Forelimb muscle (tissue), 1 donor: ENCODE measurements around the gene CLEC19A. TPM values are rescaled to one million over a fixed set of nuclear protein-coding genes. Genes with fewer than 3 reads are reported as not detected.

Experiments
- DNase-seq: peaks from one replicate; pipeline ENCODE4 v3.0.0-alpha.2; 2013; ENCODE audit warnings: low read depth
- polyA plus RNA-seq: library from polyadenylated mRNA; unstranded; fragments of 120-200 nt; gene quantifications from one replicate; pipeline ENCODE4 v1.2.1, GENCODE V29; 2013; ENCODE audit not compliant: insufficient read length

Gene CLEC19A
- polyA plus RNA-seq, 1 donor = 0.16 TPM

DNA sequence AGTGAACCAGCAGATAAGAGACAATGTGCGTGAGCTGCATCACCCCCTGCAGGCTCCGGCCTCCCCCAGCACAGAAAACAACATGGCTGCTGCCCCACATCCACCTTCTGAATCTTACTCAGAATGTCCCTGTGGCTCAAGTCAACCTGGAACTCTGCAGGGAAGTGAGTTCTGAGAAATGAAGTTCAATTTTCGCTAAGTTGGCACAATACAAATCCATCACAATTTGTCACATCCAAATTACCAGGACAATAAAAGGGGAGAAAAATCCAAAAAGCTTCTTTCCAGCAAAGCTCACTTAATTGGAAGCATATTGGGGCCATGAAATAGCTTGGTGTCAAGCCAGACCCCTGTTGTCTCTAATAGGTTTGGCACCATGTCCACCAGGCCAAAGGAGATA, 38.1 kb downstream of the CLEC19A start:
- no peak for DNase-seq

GRCh38 chr16:19328364-19328763, 42.8 kb downstream of the CLEC19A start:
- DNase-seq = no peak

- DNase-seq = no peak
These were observed 44.4 kb downstream of the CLEC19A start for GRCh38 chr16:19329932-19330331.

DNA sequence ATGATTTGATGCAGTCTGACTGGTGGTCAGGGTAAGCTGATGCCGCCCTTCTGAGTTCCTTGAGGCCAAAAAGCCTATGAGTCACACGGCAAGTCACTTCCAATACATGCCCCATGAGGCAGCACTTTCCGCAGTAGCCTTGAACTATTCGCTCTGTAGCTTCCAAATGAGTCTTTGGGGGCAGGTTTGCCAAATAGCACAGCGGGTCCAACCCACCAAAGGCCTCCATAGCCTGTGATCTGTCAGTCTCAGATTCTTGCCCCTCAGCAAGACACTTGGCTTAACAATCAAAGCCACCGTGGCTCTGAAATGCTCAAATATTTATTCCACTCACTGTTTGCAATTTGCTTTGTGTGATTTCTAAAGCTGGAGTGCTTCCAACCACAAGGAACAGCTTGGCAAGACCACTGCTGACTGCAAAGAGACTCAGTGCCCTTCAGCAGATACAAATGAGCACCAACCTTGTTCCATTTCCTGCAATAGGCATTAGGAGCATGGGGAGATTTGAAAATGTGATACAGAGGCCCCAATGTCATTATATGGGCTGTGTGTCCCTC, 45.4 kb downstream of the CLEC19A start:
- DNase-seq = no peak

- DNase-seq = no peak
These were observed 46.3 kb downstream of the CLEC19A start for GRCh38 chr16:19331794-19332193.

- DNase-seq = no peak
These were observed 52.8 kb downstream of the CLEC19A start for GRCh38 chr16:19338335-19338734.

GRCh38 chr16:19344224-19344801, 58.8 kb downstream of the CLEC19A start:
- no peak for DNase-seq

DNA sequence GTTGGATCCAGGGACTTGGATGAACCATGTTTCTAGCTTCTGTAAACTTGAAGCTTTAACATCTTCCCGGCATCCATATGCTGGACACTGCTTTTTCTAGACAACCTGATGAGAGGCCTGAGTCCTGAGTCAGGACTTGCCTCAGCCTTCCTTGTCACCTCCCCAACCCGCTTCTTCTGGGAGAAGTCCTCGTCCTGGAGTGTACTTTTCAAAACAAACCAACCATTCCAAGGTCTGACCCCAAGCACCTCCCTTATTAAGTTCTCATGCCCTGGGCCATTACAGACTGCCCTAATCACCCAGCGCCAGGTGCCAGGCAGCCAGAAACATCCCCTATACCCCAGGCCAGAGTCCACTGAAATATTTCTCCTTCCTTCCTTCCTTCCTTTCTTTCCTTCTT, 59.4 kb downstream of the CLEC19A start:
- no peak for DNase-seq

DNA sequence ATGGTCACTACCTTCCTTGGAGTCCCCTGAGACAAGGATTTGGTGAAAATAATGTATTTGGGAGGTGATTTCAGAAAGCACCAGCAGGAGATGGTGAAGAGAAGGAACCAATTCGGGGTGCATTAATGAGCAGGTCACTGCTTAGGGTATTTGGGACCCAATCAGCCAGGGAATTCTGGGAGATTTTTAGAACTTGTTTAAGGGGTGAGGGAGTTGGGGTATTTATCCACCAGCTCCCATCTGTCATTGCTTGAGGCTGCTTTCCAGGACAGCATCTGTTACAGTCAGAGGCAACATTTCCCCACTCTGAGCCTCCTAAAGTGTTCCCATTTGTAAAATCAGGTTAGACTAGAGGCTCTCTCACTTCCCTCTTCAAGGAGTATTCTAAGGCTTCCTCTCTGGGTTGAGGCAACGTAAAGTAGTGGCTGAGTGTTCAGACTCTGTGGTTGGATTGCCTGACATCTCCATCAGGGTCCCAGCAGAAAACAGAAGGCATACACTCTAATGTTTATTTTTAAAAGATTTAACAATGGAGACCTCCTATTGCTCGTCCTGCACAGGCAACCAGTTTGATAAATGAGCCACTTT, 60.9 kb downstream of the CLEC19A start:
- no peak for DNase-seq

DNA sequence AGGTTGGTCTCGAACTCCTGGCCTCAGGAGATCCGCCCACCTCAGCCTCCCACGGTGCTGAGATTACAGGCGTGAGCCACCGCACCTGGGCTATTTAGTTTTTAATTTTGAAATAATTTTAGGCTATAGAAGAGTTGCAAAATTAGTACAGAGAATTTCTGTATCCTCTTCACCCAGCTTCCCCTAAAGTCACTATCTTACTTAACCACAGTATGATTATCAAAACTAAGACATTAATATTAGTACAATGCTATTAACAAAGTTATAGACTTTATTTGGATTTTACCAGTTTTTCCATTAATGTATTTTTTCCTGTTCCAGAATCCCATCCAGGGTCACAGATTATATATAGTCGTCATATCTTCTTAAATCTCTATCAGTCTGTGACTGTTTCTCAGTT, 62.6 kb downstream of the CLEC19A start:
- DNase-seq = no peak

GRCh38 chr16:19348578-19349315, 63.2 kb downstream of the CLEC19A start:
- DNase-seq = no peak

DNA sequence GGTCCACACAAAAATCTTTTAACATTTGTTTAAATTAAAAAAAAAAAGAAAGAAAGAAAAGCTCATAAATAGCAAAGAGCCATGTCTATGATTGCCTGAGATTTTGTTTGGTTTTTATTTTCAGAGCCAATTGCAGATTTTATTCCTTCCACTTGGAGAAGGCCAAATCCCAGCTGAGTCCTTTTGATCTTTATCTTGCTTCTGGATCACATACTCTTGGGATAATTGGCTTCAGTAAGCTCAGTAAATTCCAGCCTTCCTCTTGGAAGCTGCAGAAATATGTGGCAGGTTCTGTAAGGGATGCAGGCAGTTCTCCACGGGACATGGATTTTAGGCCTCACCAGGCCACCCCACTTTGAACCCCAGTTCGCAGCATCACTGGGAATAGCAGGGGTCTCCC, 68.8 kb downstream of the CLEC19A start:
- DNase-seq = no peak

GRCh38 chr16:19356024-19356952, 70.8 kb downstream of the CLEC19A start:
- DNase-seq = no peak

- DNase-seq = no peak
These were observed 74.0 kb downstream of the CLEC19A start for GRCh38 chr16:19359556-19359955.

Other genes with a start within 250 kb of the CLEC19A start
- gene COQ7, start 218.1 kb upstream of the CLEC19A start, polyA plus RNA-seq = 31.2 TPM
- gene ITPRIPL2, start 171.8 kb upstream of the CLEC19A start, polyA plus RNA-seq = 21.3 TPM
- gene SYT17, start 117.5 kb upstream of the CLEC19A start, polyA plus RNA-seq = 5.9 TPM
- 0.05 TPM for gene TMC5, start 132.2 kb downstream of the CLEC19A start, polyA plus RNA-seq
- gene GDE1, start 236.4 kb downstream of the CLEC19A start, polyA plus RNA-seq = 52.4 TPM
- gene CCP110, start 238.2 kb downstream of the CLEC19A start, polyA plus RNA-seq = 15.0 TPM